GM12864 (cell line): Measurements from ENCODE around the gene CHD6.

Source experiments
- DNase-seq: peaks from one replicate; pipeline ENCODE4 v3.0.0-alpha.2; 2011; ENCODE audit warnings: low read depth
- H3K4me3 ChIP-seq: 2 replicates; pipeline ENCODE4 v1.5.1; 2011; ENCODE audit warnings: mild to moderate bottlenecking, low read depth, low read length, control low read depth
- CTCF ChIP-seq: IDR thresholded peaks from 2 replicates; pipeline ENCODE4 v1.5.1; 2011; ENCODE audit warnings: low read depth, mild to moderate bottlenecking, moderate library complexity, low read length, control low read depth, inconsistent platforms; ENCODE audit errors: missing control alignments

Gene CHD6

GRCh38 chr20:41452226-41452625, 166.0 kb downstream of the CHD6 start:
- no peak for DNase-seq
- H3K4me3 ChIP-seq: no peak overlapping the region
- no peak for TF ChIP-seq CTCF

GRCh38 chr20:41447006-41447405, 171.2 kb downstream of the CHD6 start:
- DNase-seq: no peak
- TF ChIP-seq CTCF: no peak
- no peak overlapping the region for H3K4me3 ChIP-seq

GRCh38 chr20:41446456-41446855, 171.7 kb downstream of the CHD6 start:
- TF ChIP-seq CTCF: no peak
- no peak overlapping the region for H3K4me3 ChIP-seq
- DNase-seq: no peak

- no peak for TF ChIP-seq CTCF
Measured at GRCh38 chr20:41444821-41445220, 173.4 kb downstream of the CHD6 start.

GRCh38 chr20:41443691-41444090, 174.5 kb downstream of the CHD6 start:
- DNase-seq: peak; percentile 15
- H3K4me3 ChIP-seq: no peak overlapping the region
- no peak for TF ChIP-seq CTCF

More at GRCh38 chr20:41444821-41445220, 173.4 kb downstream of the CHD6 start:
- H3K4me3 ChIP-seq: no peak overlapping the region
- DNase-seq: no peak

- DNase-seq: no peak
- no peak overlapping the region for H3K4me3 ChIP-seq
- TF ChIP-seq CTCF: no peak
Measured at GRCh38 chr20:41440882-41441281, 177.3 kb downstream of the CHD6 start.

- no peak for TF ChIP-seq CTCF
- H3K4me3 ChIP-seq: no peak overlapping the region
- no peak for DNase-seq
Measured at GRCh38 chr20:41437836-41438235, 180.3 kb downstream of the CHD6 start.
